ENCODE measurements around the gene BRAT1. TPM values are rescaled to one million over a fixed set of nuclear protein-coding genes. Genes with fewer than 3 reads are reported as not detected.

The BRAT1 gene
- total and polyA plus RNA-seq, 2 experiments from 2014 or later = 19.2 to 45.0 TPM

DNA sequence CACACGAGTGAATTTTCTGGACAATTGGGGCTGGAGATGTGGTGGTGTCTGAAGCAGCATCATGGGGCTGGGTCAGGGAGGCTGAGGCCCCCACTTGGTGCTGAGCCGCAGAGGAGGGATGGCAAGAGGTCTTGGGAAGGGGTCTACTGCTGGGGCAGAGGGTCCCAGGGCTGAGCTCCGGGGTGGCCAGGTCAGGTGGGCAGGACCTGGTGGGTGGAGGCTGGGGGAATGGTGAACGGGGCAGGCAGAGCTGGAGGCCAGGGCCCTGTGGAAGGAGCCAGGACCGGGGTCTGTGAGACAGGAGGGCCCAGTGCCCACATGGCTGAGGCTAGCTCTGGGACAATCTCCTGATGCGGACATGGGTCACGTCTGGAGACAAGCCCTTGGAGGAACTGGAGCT is 56.1 kb downstream of the BRAT1 start:
- Histone ChIP-seq H2AFZ (no peak overlapping the region), H3K27ac (no peak overlapping the region)

DNA sequence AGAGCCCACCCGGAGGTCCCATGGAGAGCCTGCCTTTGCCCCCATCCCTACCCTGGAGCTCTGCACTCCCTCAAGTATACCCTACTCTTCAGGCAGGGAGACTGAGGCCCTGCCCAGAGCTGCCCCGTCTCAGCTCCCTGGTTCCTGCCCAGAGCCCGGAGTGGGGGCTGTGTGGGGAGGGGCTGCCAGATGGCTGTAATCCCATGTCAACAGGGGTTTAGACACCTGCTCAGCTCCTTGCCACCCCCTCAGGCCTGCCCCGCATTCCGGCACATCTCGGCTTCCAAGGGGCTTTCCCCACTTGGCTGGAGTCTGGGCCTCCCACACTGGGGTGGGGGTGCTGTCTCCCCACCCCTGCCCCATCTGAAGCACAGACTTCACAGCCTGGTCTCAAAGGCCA is 56.6 kb downstream of the BRAT1 start:
- Histone ChIP-seq H3K4me2 (no peak overlapping the region), H3K4me1 (ENCODE audit: insufficient read depth) (peaks cover 19% of the 10 kb centered on the region), H3K9me3 (ENCODE audit: low read depth) (no peaks in the 10 kb centered on the region), H3K9me2 (replicated peaks; ENCODE audit: insufficient read depth) (no peaks in the 10 kb centered on the region), H3K36me3 (replicated peaks; ENCODE audit: insufficient read depth, low read depth) (no peaks in the 10 kb centered on the region), H3K27ac (no peak overlapping the region), H4K20me1 (ENCODE audit: insufficient read depth, poor library complexity, severe bottlenecking) (no peaks in the 10 kb centered on the region), H3K27me3 (no peaks in the 10 kb centered on the region), H2AFZ (no peak overlapping the region), H3K79me2 (no peaks in the 10 kb centered on the region), H3K4me3 (no peak overlapping the region)
- WGBS (ENCODE audit: low lambda C conversion rate, missing lambda C conversion rate) = 85% methylated on average over 6 of the region's 6 CpGs
- DNase-seq (ENCODE audit: low spot score) = no peak
- TF ChIP-seq EZH2phosphoT487 (IDR thresholded peaks at IDR 0.05; ENCODE audit: low read depth, severe bottlenecking, unreplicated experiment) (no peak), EZH2 (IDR thresholded peaks at IDR 0.05; ENCODE audit: borderline replicate concordance) (no peak)
- TF ChIP-seq, protein P1, sequence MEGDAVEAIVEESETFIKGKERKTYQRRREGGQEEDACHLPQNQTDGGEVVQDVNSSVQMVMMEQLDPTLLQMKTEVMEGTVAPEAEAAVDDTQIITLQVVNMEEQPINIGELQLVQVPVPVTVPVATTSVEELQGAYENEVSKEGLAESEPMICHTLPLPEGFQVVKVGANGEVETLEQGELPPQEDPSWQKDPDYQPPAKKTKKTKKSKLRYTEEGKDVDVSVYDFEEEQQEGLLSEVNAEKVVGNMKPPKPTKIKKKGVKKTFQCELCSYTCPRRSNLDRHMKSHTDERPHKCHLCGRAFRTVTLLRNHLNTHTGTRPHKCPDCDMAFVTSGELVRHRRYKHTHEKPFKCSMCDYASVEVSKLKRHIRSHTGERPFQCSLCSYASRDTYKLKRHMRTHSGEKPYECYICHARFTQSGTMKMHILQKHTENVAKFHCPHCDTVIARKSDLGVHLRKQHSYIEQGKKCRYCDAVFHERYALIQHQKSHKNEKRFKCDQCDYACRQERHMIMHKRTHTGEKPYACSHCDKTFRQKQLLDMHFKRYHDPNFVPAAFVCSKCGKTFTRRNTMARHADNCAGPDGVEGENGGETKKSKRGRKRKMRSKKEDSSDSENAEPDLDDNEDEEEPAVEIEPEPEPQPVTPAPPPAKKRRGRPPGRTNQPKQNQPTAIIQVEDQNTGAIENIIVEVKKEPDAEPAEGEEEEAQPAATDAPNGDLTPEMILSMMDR (IDR thresholded peaks at IDR 0.05; ENCODE audit: poor library complexity) = no peak

More for the DNA sequence above, 56.1 kb downstream of the BRAT1 start:
- H3K4me3 ChIP-seq = no peak overlapping the region
- H3K9me3 ChIP-seq (ENCODE audit: low read depth) = no peaks in the 10 kb centered on the region
- TF ChIP-seq EZH2phosphoT487 (IDR thresholded peaks at IDR 0.05; ENCODE audit: low read depth, severe bottlenecking, unreplicated experiment) = no peak
- no peak for TF ChIP-seq EZH2 (IDR thresholded peaks at IDR 0.05; ENCODE audit: borderline replicate concordance)
- TF ChIP-seq, protein P1 (IDR thresholded peaks at IDR 0.05; ENCODE audit: poor library complexity) = no peak
- H3K27me3 ChIP-seq = no peaks in the 10 kb centered on the region
- no peaks in the 10 kb centered on the region for H4K20me1 ChIP-seq (ENCODE audit: insufficient read depth, poor library complexity, severe bottlenecking)
- no peak overlapping the region for H3K4me2 ChIP-seq
- H3K9me2 ChIP-seq (replicated peaks; ENCODE audit: insufficient read depth) = no peaks in the 10 kb centered on the region
- DNase-seq (ENCODE audit: low spot score) = no peak
- peaks cover 14% of the 10 kb centered on the region for H3K4me1 ChIP-seq (ENCODE audit: insufficient read depth)
- WGBS (ENCODE audit: low lambda C conversion rate, missing lambda C conversion rate) = 89% methylated on average over 7 of the region's 7 CpGs
- no peaks in the 10 kb centered on the region for H3K36me3 ChIP-seq (replicated peaks; ENCODE audit: insufficient read depth, low read depth)
- H3K79me2 ChIP-seq = no peaks in the 10 kb centered on the region

DNA sequence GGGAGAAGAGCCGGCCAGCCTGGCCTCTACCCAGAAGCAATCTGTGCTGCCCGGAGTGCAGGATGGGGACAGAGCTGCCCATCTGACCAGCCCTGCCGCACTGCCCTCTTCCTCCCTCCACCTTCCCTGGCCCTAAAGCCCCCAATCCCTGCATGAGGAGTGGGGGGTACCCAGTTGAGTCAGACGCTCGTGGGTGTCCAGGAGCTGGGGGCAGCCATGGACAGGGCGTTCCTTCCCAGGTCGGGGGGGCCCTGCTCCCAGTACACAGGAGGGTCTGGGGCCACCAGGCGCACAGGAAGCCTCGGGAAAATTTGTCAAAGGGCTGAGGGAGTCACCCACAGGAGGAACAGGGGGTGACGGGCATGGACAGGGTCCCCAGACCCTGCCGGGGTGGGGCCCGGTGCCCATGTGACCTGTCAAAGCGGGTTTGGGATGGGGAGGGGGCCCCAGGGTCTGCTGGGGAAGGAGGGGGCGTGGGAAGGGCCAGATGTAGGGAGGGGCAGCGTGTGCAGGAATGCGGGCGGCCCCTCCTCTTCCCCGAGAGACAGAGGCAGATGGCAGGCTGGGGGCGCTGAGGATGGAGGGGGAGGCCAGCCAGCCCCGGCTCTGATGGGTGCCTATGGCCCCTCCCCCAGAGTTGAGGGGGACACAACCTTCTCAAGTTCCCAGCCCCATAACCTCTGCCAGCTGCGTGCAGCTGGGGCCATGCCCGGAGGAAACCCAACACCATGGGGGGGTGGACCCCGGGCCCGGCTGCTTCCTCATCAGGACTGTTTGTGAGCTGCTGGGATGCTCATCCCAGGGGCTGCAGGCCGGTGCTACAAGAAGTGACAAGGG is 57.6 kb downstream of the BRAT1 start:
- no peak overlapping the region for H3K4me3 ChIP-seq
- H3K4me2 ChIP-seq = no peak overlapping the region
- no peak overlapping the region for H2AFZ ChIP-seq
- TF ChIP-seq, protein P1 (IDR thresholded peaks at IDR 0.05; ENCODE audit: poor library complexity) = no peak
- no peak for TF ChIP-seq EZH2 (IDR thresholded peaks at IDR 0.05; ENCODE audit: borderline replicate concordance)
- TF ChIP-seq EZH2phosphoT487 (IDR thresholded peaks at IDR 0.05; ENCODE audit: low read depth, severe bottlenecking, unreplicated experiment) = no peak
- peak; percentile 58 for DNase-seq (ENCODE audit: low spot score)
- no peaks in the 10 kb centered on the region for H4K20me1 ChIP-seq (ENCODE audit: insufficient read depth, poor library complexity, severe bottlenecking)
- H3K27me3 ChIP-seq = no peaks in the 10 kb centered on the region
- no peaks in the 10 kb centered on the region for H3K9me2 ChIP-seq (replicated peaks; ENCODE audit: insufficient read depth)
- H3K79me2 ChIP-seq = no peaks in the 10 kb centered on the region
- 71% methylated on average over 17 of the region's 25 CpGs for WGBS (ENCODE audit: low lambda C conversion rate, missing lambda C conversion rate)
- H3K4me1 ChIP-seq (ENCODE audit: insufficient read depth) = peaks cover 27% of the 10 kb centered on the region
- peak overlapping the region; percentile 42 for H3K27ac ChIP-seq
- no peaks in the 10 kb centered on the region for H3K9me3 ChIP-seq (ENCODE audit: low read depth)
- H3K36me3 ChIP-seq (replicated peaks; ENCODE audit: insufficient read depth, low read depth) = no peaks in the 10 kb centered on the region

Data from hepatocyte (in vitro differentiated cells).